SK-N-SH (cell line): Measurements from ENCODE around the gene STS. TPM values are rescaled to one million over a fixed set of nuclear protein-coding genes. Genes with fewer than 3 reads are reported as not detected.

Source experiments
- CTCF ChIA-PET: fragments of 300-600, 350-600 bp; formaldehyde crosslinking; extraction: SDS; loops from one replicate; lab custom pipeline; 2021; lab: Yijun Ruan, JAX
- POLR2A ChIA-PET: fragments of 350-600 bp; sonication (Branson Sonifier 250); formaldehyde crosslinking; extraction: SDS; loops from one replicate; lab custom pipeline; 2020; ENCODE audit warnings: antibody characterized with exemption, inconsistent platforms; lab: Yijun Ruan, JAX
- DNase-seq: peaks from one replicate; pipeline ENCODE4 v3.0.0; 2012
- H2AFZ ChIP-seq: fragments of 200-600 bp; sonication (generic); 2 replicates; pipeline ENCODE4 v1.8.1; 2016; ENCODE audit warnings: antibody characterized with exemption, mild to moderate bottlenecking, low read depth
- H3F3A ChIP-seq: fragments of 200-600 bp; sonication (generic); replicated peaks from 2 replicates; pipeline ENCODE3; 2016; ENCODE audit warnings: antibody characterized with exemption, mild to moderate bottlenecking; ENCODE audit not compliant: insufficient read depth
- H3K27ac ChIP-seq, 2 experiments: fragments of 200-500 bp in 1 of 2; fragments of 200-600 bp in 1 of 2; sonication (Bioruptor generic) in 1 of 2; sonication (generic), shearing (Covaris generic) in 1 of 2; 2 replicates each; pipeline versions ENCODE4 v1.5.1 to v1.6.1; 2014 to 2016; ENCODE audit warnings: low read depth in 2 of 2, inconsistent platforms in 1 of 2, low read length in 1 of 2, mild to moderate bottlenecking in 1 of 2, mixed read lengths in 1 of 2
- H3K27me3 ChIP-seq: fragments of 200-600 bp; sonication (generic), shearing (Covaris generic); 2 replicates; pipeline ENCODE4 v1.6.1; 2016; ENCODE audit warnings: mixed run types; ENCODE audit not compliant: insufficient read depth
- H3K36me3 ChIP-seq, 2 experiments: fragments of 200-500 bp in 1 of 2; fragments of 200-600 bp in 1 of 2; sonication (Bioruptor generic) in 1 of 2; sonication (generic) in 1 of 2; replicated peaks in 1 of 2; 2 replicates each; pipeline versions ENCODE3 to v1.5.1; 2014 to 2016; ENCODE audit warnings: low read length in 1 of 2, mild to moderate bottlenecking in 1 of 2; ENCODE audit not compliant: insufficient read depth in 2 of 2, control insufficient read depth in 1 of 2
- H3K4me1 ChIP-seq, 2 experiments: fragments of 200-500 bp in 1 of 2; fragments of 200-600 bp in 1 of 2; sonication (Bioruptor generic) in 1 of 2; sonication (generic), shearing (Covaris generic) in 1 of 2; 2 replicates each; pipeline versions ENCODE4 v1.5.1 to v1.6.1; 2014 to 2016; ENCODE audit warnings: low read depth in 1 of 2, low read length in 1 of 2, mixed run types in 1 of 2; ENCODE audit not compliant: insufficient read depth in 2 of 2, control insufficient read depth in 1 of 2
- H3K4me2 ChIP-seq: fragments of 200-600 bp; sonication (generic), shearing (Covaris generic); 2 replicates; pipeline ENCODE4 v1.6.1; 2017; ENCODE audit warnings: mixed run types
- H3K4me3 ChIP-seq, 2 experiments: fragments of 200-500 bp in 1 of 2; fragments of 200-600 bp in 1 of 2; sonication (Bioruptor generic) in 1 of 2; sonication (generic), shearing (Covaris generic) in 1 of 2; 2 replicates each; pipeline versions ENCODE4 v1.5.1 to v1.8.1; 2014 to 2016; ENCODE audit warnings: low read depth in 2 of 2, inconsistent platforms in 1 of 2, low read length in 1 of 2, mild to moderate bottlenecking in 1 of 2, mixed read lengths in 1 of 2, moderate library complexity in 1 of 2
- H3K79me2 ChIP-seq: fragments of 200-600 bp; sonication (generic); 2 replicates; pipeline ENCODE4 v1.8.1; 2017; ENCODE audit warnings: mild to moderate bottlenecking; ENCODE audit not compliant: insufficient read depth
- H3K9ac ChIP-seq: fragments of 200-600 bp; sonication (generic); 2 replicates; pipeline ENCODE4 v1.6.1; 2017; ENCODE audit warnings: mixed run types
- H3K9me2 ChIP-seq: fragments of 200-600 bp; sonication (generic); 2 replicates; pipeline ENCODE4 v1.6.1; 2017; ENCODE audit warnings: mixed run types
- H3K9me3 ChIP-seq: fragments of 200-600 bp; sonication (generic); 2 replicates; pipeline ENCODE4 v1.6.1; 2017; ENCODE audit warnings: mixed run types, mild to moderate bottlenecking, moderate library complexity
- H4K20me1 ChIP-seq: fragments of 200-600 bp; sonication (generic); 2 replicates; pipeline ENCODE4 v1.6.1; 2017; ENCODE audit warnings: mild to moderate bottlenecking, mixed run types; ENCODE audit not compliant: insufficient read depth
- CHD2 ChIP-seq: fragments of 150-350 bp; IDR thresholded peaks from 2 replicates; pipeline ENCODE4 v1.6.1; 2018; ENCODE audit warnings: low read length; ENCODE audit not compliant: partially characterized antibody
- CTCF ChIP-seq: fragments of 200-600 bp; sonication (generic); IDR thresholded peaks from 2 replicates; pipeline ENCODE4 v1.6.1; 2017; ENCODE audit warnings: antibody characterized with exemption, mild to moderate bottlenecking, moderate library complexity
- FOXJ3 ChIP-seq: sonication (generic); formaldehyde crosslinking; IDR thresholded peaks from 2 replicates; pipeline ENCODE4 v1.5.1; 2020; ENCODE audit warnings: mild to moderate bottlenecking, missing genetic modification reagents
- FOXM1 ChIP-seq: IDR thresholded peaks from 2 replicates; pipeline ENCODE4 v1.4.0; 2012; ENCODE audit warnings: low read depth, mild to moderate bottlenecking
- GATA2 ChIP-seq: sonication (generic); formaldehyde crosslinking; IDR thresholded peaks from 2 replicates; pipeline ENCODE4 v1.5.0; 2020; ENCODE audit warnings: mild to moderate bottlenecking, missing genetic modification reagents
- NRF1 ChIP-seq: IDR thresholded peaks from 2 replicates; pipeline ENCODE4 v1.6.1; 2012; ENCODE audit warnings: low read depth, mild to moderate bottlenecking, low read length
- RAD21 ChIP-seq: IDR thresholded peaks from 2 replicates; pipeline ENCODE4 v1.6.1; 2012; ENCODE audit warnings: mild to moderate bottlenecking, low read length
- RFX5 ChIP-seq: IDR thresholded peaks from 2 replicates; pipeline ENCODE4 v1.6.1; 2012; ENCODE audit warnings: mild to moderate bottlenecking, improper control_type of control experiment, low read length
- SMC3 ChIP-seq: IDR thresholded peaks from 2 replicates; pipeline ENCODE4 v1.6.1; 2012; ENCODE audit warnings: low read depth, low read length, improper control_type of control experiment
- TAF1 ChIP-seq: IDR thresholded peaks from 2 replicates; pipeline ENCODE4 v1.6.1; 2012; ENCODE audit warnings: low read depth, mild to moderate bottlenecking, low read length, moderate library complexity, borderline replicate concordance
- whole genome bisulfite sequencing: methylation state at CpG from one replicate; pipeline ENCODE4 v1.1.6; 2017; ENCODE audit warnings: low lambda C conversion rate; 5-methylcytosine and 5-hydroxymethylcytosine counted together
- polyA plus RNA-seq, 3 experiments: library from polyadenylated mRNA; depleted of rRNA; stranded (reverse); fragments of >200 nt; gene quantifications; 2 replicates each; pipeline ENCODE4 v1.2.3, GENCODE V29; 2012
- TF ChIP-seq, protein P1 (sequence below): fragments of 150-350 bp; IDR thresholded peaks from 2 replicates; pipeline ENCODE4 v1.6.1; 2017; ENCODE audit warnings: antibody characterized with exemption, low read length, low read depth, borderline replicate concordance
- TF ChIP-seq, protein P2 (sequence below): IDR thresholded peaks from 2 replicates; pipeline ENCODE4 v1.4.0; 2012; ENCODE audit warnings: low read depth, borderline replicate concordance

Gene STS
- polyA plus RNA-seq, 1 of the 3 experiments (the other 2 are of a cell fraction) = 1.1 TPM

- TF ChIP-seq, protein P1, sequence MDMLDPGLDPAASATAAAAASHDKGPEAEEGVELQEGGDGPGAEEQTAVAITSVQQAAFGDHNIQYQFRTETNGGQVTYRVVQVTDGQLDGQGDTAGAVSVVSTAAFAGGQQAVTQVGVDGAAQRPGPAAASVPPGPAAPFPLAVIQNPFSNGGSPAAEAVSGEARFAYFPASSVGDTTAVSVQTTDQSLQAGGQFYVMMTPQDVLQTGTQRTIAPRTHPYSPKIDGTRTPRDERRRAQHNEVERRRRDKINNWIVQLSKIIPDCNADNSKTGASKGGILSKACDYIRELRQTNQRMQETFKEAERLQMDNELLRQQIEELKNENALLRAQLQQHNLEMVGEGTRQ = no peak
- TF ChIP-seq GATA2 (CRISPR knock-in tag) = no peak
Measured at GRCh38 chrX:7127056-7127455, 20.5 kb upstream of the STS start (continued).

- peaks cover 0 to 5% of the 10 kb centered on the region in 2 experiments for H3K36me3 ChIP-seq
- DNase-seq = no peak
- TF ChIP-seq GATA2 (CRISPR knock-in tag) (no peak), RAD21 (no peak), CTCF (no peak), TAF1 (no peak), CHD2 (no peak), NRF1 (no peak), FOXM1 (no peak), RFX5 (no peak), SMC3 (no peak), FOXJ3 (CRISPR knock-in tag) (no peak)
- TF ChIP-seq, protein P2, sequence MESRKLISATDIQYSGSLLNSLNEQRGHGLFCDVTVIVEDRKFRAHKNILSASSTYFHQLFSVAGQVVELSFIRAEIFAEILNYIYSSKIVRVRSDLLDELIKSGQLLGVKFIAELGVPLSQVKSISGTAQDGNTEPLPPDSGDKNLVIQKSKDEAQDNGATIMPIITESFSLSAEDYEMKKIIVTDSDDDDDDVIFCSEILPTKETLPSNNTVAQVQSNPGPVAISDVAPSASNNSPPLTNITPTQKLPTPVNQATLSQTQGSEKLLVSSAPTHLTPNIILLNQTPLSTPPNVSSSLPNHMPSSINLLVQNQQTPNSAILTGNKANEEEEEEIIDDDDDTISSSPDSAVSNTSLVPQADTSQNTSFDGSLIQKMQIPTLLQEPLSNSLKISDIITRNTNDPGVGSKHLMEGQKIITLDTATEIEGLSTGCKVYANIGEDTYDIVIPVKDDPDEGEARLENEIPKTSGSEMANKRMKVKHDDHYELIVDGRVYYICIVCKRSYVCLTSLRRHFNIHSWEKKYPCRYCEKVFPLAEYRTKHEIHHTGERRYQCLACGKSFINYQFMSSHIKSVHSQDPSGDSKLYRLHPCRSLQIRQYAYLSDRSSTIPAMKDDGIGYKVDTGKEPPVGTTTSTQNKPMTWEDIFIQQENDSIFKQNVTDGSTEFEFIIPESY = no peak
- TF ChIP-seq, all 33 proteins: peak for 0
- Histone ChIP-seq H3K79me2 (peaks cover 62% of the 10 kb centered on the region; the same call in 1 of the 2 replicates), H3K9ac (no peak overlapping the region), H2AFZ (no peak overlapping the region), H3K4me1 (peaks cover 4 to 14% of the 10 kb centered on the region in 2 experiments; a peak in 2 of 4 replicates), H3K9me3 (no peaks in the 10 kb centered on the region), H3F3A (no peaks in the 10 kb centered on the region), H3K9me2 (no peaks in the 10 kb centered on the region), H3K27ac (no peak overlapping the region), H3K4me3 (no peak overlapping the region), H3K27me3 (no peaks in the 10 kb centered on the region), H4K20me1 (peaks cover 15% of the 10 kb centered on the region; the same call in 1 of the 2 replicates), H3K4me2 (no peak overlapping the region)
- CTCF ChIA-PET = interaction anchor here (0.6 kb wide), 1 partner anchor 232 kb away, joined by 3 read pairs; no protein-coding TSS in a partner anchor
- 93% methylated on average over 13 of the region's 13 CpGs for WGBS
- POLR2A ChIA-PET = no interaction called here
Measured at GRCh38 chrX:7131621-7132020, 15.9 kb upstream of the STS start.
